NT2/D1 (cell line): ENCODE measurements around the gene SIN3B.

Source experiments
- DNase-seq: peaks from one replicate; pipeline ENCODE4 v3.0.0-alpha.2; 2011; ENCODE audit warnings: low read depth, low spot score
- H3K27me3 ChIP-seq: 2 replicates; pipeline ENCODE4 v1.6.0; 2011; ENCODE audit warnings: mild to moderate bottlenecking; ENCODE audit not compliant: insufficient read length, insufficient read depth
- H3K36me3 ChIP-seq: 2 replicates; pipeline ENCODE4 v1.6.1; 2011; ENCODE audit warnings: mild to moderate bottlenecking, low read length, mixed read lengths; ENCODE audit not compliant: insufficient read depth, insufficient read length
- H3K4me1 ChIP-seq: 2 replicates; pipeline ENCODE4 v1.5.1; 2011; ENCODE audit not compliant: insufficient read depth, insufficient read length
- H3K4me3 ChIP-seq: 2 replicates; pipeline ENCODE4 v1.5.1; 2011; ENCODE audit warnings: low read depth; ENCODE audit not compliant: insufficient read length
- H3K9ac ChIP-seq: 2 replicates; pipeline ENCODE4 v1.6.0; 2011; ENCODE audit warnings: low read depth; ENCODE audit not compliant: insufficient read length
- H3K9me3 ChIP-seq: 2 replicates; pipeline ENCODE4 v1.5.1; 2011; ENCODE audit warnings: mild to moderate bottlenecking, low read length; ENCODE audit not compliant: insufficient read depth
- SUZ12 ChIP-seq: IDR thresholded peaks from 2 replicates; pipeline ENCODE4 v1.6.1; 2011; ENCODE audit not compliant: insufficient read length, insufficient read depth; ENCODE audit errors: extremely low read depth
- YY1 ChIP-seq: IDR thresholded peaks from 2 replicates; pipeline ENCODE4 v1.6.1; 2011; ENCODE audit not compliant: insufficient read length, insufficient read depth
- ZNF274 ChIP-seq: IDR thresholded peaks from 2 replicates; pipeline ENCODE4 v1.6.1; 2011; ENCODE audit warnings: mild to moderate bottlenecking, low read depth, low read length

Gene SIN3B

GRCh38 chr19:16859626-16860025, 30.4 kb downstream of the SIN3B start:
- Histone ChIP-seq H3K4me1 (peaks cover 7% of the 10 kb centered on the region), H3K9me3 (no peaks in the 10 kb centered on the region), H3K36me3 (peaks cover 65% of the 10 kb centered on the region), H3K9ac (no peak overlapping the region), H3K4me3 (no peak overlapping the region), H3K27me3 (no peaks in the 10 kb centered on the region)
- TF ChIP-seq ZNF274: no peak
- no peak for TF ChIP-seq SUZ12
- TF ChIP-seq YY1: no peak
- DNase-seq: no peak

GRCh38 chr19:16860118-16860517, 30.9 kb downstream of the SIN3B start:
- Histone ChIP-seq H3K27me3 (no peaks in the 10 kb centered on the region), H3K36me3 (peaks cover 64% of the 10 kb centered on the region), H3K4me3 (no peak overlapping the region), H3K9me3 (no peaks in the 10 kb centered on the region), H3K9ac (no peak overlapping the region), H3K4me1 (peaks cover 7% of the 10 kb centered on the region)
- TF ChIP-seq YY1: no peak
- TF ChIP-seq SUZ12: no peak
- no peak for TF ChIP-seq ZNF274
- no peak for DNase-seq

GRCh38 chr19:16861011-16861410, 31.8 kb downstream of the SIN3B start:
- H3K36me3 ChIP-seq: peaks cover 67% of the 10 kb centered on the region
- H3K9ac ChIP-seq: no peak overlapping the region
- H3K4me1 ChIP-seq: peaks cover 7% of the 10 kb centered on the region
- no peak overlapping the region for H3K4me3 ChIP-seq
- TF ChIP-seq SUZ12: no peak
- no peak for TF ChIP-seq YY1
- no peak for TF ChIP-seq ZNF274
- H3K9me3 ChIP-seq: no peaks in the 10 kb centered on the region
- no peak for DNase-seq
- H3K27me3 ChIP-seq: no peaks in the 10 kb centered on the region

- Histone ChIP-seq H3K4me1 (peaks cover 7% of the 10 kb centered on the region), H3K27me3 (no peaks in the 10 kb centered on the region), H3K9ac (no peak overlapping the region), H3K9me3 (no peaks in the 10 kb centered on the region), H3K36me3 (peaks cover 68% of the 10 kb centered on the region), H3K4me3 (no peak overlapping the region)
- no peak for DNase-seq
- no peak for TF ChIP-seq YY1
- TF ChIP-seq SUZ12: no peak
- no peak for TF ChIP-seq ZNF274
These were observed 32.6 kb downstream of the SIN3B start for GRCh38 chr19:16861834-16862233.

- no peak for DNase-seq
- Histone ChIP-seq H3K4me1 (peaks cover 7% of the 10 kb centered on the region), H3K27me3 (no peaks in the 10 kb centered on the region), H3K4me3 (no peak overlapping the region), H3K9ac (no peak overlapping the region), H3K36me3 (peaks cover 74% of the 10 kb centered on the region), H3K9me3 (no peaks in the 10 kb centered on the region)
- TF ChIP-seq ZNF274 (no peak), SUZ12 (no peak), YY1 (no peak)
These were observed 33.7 kb downstream of the SIN3B start for GRCh38 chr19:16862826-16863415.

- Histone ChIP-seq H3K9ac (no peak overlapping the region), H3K36me3 (peaks cover 93% of the 10 kb centered on the region), H3K9me3 (no peaks in the 10 kb centered on the region), H3K4me1 (no peaks in the 10 kb centered on the region), H3K27me3 (no peaks in the 10 kb centered on the region), H3K4me3 (no peak overlapping the region)
- no peak for TF ChIP-seq YY1
- TF ChIP-seq SUZ12: no peak
- TF ChIP-seq ZNF274: no peak
- no peak for DNase-seq
These were observed 38.0 kb downstream of the SIN3B start for GRCh38 chr19:16867211-16867610.

GRCh38 chr19:16868423-16869130, 39.4 kb downstream of the SIN3B start:
- Histone ChIP-seq H3K4me3 (no peak overlapping the region), H3K27me3 (no peaks in the 10 kb centered on the region), H3K36me3 (peaks cover 92% of the 10 kb centered on the region), H3K9me3 (no peaks in the 10 kb centered on the region), H3K9ac (no peak overlapping the region), H3K4me1 (no peaks in the 10 kb centered on the region)
- no peak for DNase-seq
- TF ChIP-seq ZNF274 (no peak), YY1 (no peak), SUZ12 (no peak)
